ENCODE results near the gene SETD1B.
A peak's percentile ranks its signal among the peaks of the same experiment; 100 is the strongest.

GRCh38 chr12:121857322-121858246 lies 53.8 kb downstream of the SETD1B start:
- TF ChIP-seq POLR2A (IDR thresholded peaks at IDR 0.05) (peak; percentile 52), CTCF (IDR thresholded peaks at IDR 0.05) (no peak)
